Retinal pigment epithelial cell (primary cell): ENCODE data around the gene CCDC183.
"Not testable (repeated sequence)": the region's sequence is repeated elsewhere in the genome, so short reads cannot be mapped to it uniquely, and the experiment has no call there.

Experiments used
- DNase-seq: peaks from one replicate; pipeline ENCODE4 v3.0.0-alpha.2; 2010; ENCODE audit warnings: low read depth
- H3K4me3 ChIP-seq: 2 replicates; pipeline ENCODE4 v1.5.1; 2011; ENCODE audit warnings: mild to moderate bottlenecking, low read length, control low read depth, moderate library complexity
- TF ChIP-seq, protein P1 (sequence below): conservative IDR thresholded peaks from 2 replicates; pipeline ENCODE4 v1.5.1; 2011; ENCODE audit warnings: low read depth, low read length, control low read depth, inconsistent platforms

CCDC183 gene

DNA sequence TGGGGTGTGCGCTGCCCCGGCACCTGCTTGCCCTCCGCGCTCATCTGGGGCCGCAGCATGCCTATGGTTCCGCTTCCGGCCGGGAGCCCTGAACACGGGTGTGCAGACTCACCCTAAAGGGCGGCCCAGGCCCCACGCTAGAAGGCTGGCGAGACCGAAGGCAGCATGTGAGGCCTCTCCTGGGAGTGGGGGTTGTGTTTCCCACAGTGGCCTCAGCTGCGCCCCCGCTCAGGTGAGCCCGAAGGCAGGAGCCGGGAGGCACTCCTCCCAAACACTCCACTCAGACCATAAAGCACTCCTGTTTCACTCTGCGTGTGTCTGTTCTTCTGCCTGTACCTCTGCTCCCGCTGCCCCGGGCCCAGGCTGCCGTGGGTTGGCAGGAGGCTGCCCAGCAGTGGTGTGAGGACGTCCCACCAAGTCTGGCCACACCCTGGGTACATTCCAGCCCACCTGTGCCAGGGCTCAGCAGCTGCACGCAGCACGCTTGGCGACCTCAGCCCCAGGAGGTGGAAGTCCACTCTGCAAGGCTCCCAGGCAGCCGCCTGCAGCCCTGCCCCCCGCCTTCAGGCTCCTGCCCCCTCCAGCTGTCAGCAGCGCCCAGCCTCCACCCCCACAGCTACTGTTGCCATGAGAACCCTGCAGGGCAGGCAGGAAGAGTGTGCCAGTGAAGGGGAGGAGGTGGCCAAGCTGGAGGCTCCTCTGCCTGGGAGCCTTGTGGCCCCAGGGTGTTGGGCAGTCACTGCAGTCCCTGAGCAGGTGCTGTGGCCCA, 44.9 kb downstream of the CCDC183 start:
- TF ChIP-seq, protein P1, sequence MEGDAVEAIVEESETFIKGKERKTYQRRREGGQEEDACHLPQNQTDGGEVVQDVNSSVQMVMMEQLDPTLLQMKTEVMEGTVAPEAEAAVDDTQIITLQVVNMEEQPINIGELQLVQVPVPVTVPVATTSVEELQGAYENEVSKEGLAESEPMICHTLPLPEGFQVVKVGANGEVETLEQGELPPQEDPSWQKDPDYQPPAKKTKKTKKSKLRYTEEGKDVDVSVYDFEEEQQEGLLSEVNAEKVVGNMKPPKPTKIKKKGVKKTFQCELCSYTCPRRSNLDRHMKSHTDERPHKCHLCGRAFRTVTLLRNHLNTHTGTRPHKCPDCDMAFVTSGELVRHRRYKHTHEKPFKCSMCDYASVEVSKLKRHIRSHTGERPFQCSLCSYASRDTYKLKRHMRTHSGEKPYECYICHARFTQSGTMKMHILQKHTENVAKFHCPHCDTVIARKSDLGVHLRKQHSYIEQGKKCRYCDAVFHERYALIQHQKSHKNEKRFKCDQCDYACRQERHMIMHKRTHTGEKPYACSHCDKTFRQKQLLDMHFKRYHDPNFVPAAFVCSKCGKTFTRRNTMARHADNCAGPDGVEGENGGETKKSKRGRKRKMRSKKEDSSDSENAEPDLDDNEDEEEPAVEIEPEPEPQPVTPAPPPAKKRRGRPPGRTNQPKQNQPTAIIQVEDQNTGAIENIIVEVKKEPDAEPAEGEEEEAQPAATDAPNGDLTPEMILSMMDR = no peak
- no peak overlapping the region for H3K4me3 ChIP-seq
- DNase-seq = no peak

DNA sequence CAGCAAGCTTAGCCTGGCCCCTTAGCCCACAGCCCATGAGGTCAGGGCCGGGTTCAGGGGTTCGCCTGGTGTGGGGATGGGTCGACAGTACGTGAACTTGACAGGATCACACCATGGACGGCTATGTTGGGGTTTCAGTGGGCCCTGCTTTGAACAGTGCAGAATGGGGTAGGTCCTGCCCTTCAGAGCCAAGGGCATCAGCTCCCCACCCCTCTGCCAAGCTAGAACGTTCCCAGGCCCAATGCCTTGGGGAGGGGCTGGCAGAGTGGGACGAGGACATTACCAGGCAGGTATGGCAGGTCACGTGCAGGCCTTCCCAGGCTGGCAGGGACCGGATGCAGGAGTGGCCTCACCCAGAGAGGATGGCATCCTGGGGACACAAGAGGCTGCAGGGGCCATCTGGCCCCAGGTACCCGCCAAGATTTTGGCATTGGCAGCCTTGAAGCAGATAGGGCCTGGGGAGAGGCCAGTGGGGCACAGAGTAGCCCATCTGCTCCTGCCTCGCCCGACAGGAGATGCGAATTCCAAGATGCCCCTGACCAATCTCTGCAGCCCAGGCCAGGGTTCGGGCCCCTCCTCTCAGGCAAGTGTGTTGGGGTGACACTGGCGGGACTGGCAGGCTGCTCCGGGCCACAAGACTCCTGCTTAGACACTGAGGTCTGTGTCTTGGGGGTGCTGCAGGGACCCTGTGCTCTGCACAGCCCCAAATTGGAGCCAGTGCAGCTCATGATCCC, 45.7 kb downstream of the CCDC183 start:
- not testable (repeated sequence) for H3K4me3 ChIP-seq, DNase-seq

DNA sequence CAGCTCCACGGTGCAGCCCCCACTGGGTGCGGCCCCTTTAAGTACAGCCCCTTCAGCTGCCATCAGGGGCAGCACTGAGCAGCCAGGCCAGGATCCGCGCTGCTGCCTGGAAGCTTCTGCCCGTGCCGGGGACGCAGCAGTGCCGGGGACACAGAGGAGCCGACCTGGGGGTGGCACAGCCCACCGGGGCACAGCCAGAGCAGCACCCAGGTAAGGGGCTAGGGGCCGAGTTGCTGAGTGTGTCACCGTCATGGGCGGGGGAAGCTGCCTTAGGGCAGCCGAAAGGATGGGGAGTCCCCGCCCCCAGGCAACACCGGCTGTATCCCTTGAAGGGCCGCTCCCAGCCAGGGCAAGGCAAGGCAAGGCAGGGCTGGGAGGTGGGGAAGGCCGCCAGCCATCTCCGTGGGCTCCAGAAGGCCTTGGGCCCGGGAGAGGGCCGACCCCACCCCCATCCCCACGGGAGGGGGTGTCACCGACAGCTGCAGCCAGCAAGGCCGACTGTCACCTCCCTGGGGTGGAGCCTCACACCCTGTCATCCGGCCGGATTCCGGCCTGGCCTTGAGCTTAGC, 46.3 kb downstream of the CCDC183 start, which contains the start of gene AJM1:
TSS of gene AJM1 (plus strand) at position 99 of the 569 bp plus-strand sequence. CDS start 1,937 bp downstream, outside the sequence.
- peak within 1 kb of the TSS; percentile 37 for H3K4me3 ChIP-seq
- DNase-seq = not testable (repeated sequence)
- TF ChIP-seq, protein P1 = peak; percentile 84

DNA sequence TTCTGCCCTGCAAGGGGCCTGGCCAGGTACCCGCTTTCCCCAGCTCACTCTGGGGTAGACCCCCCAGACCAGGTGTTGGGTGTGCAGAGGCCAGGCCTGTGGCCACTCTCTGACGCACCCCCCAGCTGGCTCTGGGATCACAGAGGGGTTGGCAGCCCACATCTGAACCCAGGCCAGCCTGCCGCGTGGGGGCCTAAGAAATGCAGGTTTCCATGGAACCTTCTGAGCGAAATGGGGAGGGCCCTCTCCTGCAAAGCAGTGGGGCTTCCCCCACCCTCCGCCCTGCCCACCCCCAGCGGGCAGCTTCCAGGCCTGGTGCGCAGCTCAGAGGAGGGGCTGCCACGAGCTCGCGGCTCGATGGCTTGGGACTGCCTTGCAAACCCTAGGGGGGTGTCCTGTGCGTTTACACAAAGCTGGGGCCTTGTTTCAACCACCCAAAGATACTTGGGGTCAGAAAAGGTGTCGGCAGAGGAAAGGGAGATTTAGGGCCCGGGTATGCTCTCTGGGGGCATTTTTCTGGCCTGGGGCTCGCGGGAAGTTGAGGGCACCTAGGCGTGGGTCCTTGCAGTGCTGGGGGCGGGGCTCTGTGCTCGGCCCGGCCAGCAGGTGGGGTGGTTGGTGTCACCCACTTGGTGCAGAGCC, 47.1 kb downstream of the CCDC183 start:
- DNase-seq, H3K4me3 ChIP-seq: not testable (repeated sequence)

DNA sequence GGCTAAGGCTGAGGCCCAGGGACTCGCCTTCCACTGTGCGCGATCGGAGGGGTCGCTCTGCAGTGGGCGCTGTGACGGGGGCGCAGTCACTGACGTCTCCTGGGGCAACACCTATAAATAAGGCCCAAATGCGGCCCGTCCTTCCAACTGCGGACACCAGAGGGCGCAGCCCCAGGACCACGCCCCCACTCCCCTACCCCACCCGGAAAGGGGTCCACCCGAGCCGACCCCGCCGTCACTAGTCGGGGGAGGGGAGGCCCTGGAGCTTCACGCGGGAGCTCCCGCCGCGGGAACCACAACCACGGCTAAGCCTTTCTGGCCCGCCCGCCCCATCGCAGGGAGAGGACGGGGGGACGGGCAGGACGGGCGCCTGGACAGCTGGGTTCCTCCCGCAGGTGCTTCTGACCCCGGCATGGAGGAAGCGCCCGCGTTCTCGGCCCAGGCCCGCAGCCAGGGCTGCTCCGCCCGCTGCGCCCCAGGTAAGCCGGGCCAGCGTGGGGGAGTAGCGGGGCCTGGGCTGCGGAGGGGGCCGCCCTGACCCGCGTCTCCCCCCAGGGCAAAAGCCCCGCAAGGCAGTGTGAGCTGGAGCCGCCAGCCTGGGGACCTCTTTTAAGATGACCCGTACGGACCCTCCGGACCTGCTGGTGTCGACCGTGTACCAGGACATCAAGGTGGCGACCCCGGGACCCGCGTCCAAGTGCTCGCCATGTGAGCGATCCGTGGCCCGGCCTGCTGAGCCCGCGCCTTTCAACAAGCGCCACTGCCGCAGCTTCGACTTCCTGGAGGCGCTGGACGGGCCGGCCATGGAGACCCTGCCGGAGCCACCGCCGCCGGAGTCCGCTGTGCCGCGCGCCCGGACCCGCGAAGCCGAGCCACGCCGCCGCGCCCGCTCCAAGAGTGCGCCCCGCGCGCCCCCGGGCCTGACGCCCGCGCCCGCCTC, 47.9 kb downstream of the CCDC183 start:
- TF ChIP-seq, protein P1 = peak; percentile 39
- DNase-seq, H3K4me3 ChIP-seq: not testable (repeated sequence)

DNA sequence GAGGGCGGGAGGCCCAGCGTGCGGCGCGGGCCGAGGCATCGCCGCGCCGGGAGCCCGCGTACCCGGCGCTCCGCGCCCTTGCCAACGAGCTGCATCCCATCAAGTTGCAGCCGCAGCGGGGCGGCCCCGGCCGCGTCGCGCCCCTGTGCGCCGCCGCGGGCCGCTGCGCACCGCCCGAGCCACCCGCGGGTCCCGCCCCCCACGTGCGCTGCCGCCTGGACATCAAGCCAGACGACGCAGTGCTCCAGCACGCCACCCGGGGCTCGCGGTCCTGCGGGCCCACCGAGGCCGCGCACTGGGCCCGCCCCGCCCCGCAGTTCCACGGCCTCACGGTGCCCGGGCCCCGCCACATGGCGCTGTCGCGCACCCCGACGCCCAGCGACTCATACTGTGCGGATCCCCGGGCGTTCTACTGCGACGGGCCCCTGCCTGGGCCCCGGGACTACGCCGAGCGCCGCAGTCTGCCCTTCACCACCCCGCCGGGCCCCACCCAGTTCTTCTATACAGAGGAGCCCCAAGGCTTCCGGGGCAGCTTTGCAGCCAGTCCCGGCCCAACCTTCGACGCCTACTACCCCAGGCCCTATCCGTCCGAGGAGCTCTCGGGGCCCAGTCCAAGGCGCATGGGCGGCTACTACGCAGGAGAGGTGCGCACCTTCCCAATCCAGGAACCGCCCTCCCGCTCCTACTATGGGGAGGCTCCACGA, 48.8 kb downstream of the CCDC183 start:
- no peak for DNase-seq
- H3K4me3 ChIP-seq = no peak overlapping the region
- TF ChIP-seq, protein P1 = no peak
